HepG2 (cell line): ENCODE data around the gene C20orf96. TPM values are rescaled to one million over a fixed set of nuclear protein-coding genes. Genes with fewer than 3 reads are reported as not detected.

ENCODE experiments used
- CEBPZ ChIP-seq: IDR thresholded peaks from 2 replicates; pipeline ENCODE4 v1.6.1; 2012; ENCODE audit warnings: low read length, improper control_type of control experiment
- DZIP1 ChIP-seq: sonication (generic); formaldehyde crosslinking; IDR thresholded peaks from 2 replicates; pipeline ENCODE4 v1.5.0; 2020; ENCODE audit warnings: mild to moderate bottlenecking, missing genetic modification reagents
- KIAA2018 ChIP-seq: sonication (generic); formaldehyde crosslinking; IDR thresholded peaks from 2 replicates; pipeline ENCODE4 v1.5.0; 2020; ENCODE audit warnings: mild to moderate bottlenecking, missing genetic modification reagents, borderline replicate concordance
- SOX5 ChIP-seq: IDR thresholded peaks from 2 replicates; pipeline ENCODE4 v1.6.1; 2016; ENCODE audit warnings: borderline replicate concordance
- ZFX ChIP-seq: sonication (generic); formaldehyde crosslinking; IDR thresholded peaks from 2 replicates; pipeline ENCODE4 v1.4.0; 2020; ENCODE audit warnings: mild to moderate bottlenecking, low read depth, missing genetic modification reagents, moderate library complexity
- ZMYM2 ChIP-seq: sonication (generic); formaldehyde crosslinking; IDR thresholded peaks from 2 replicates; pipeline ENCODE4 v1.8.0; 2022; ENCODE audit warnings: mild to moderate bottlenecking, missing genetic modification reagents
- ZNF235 ChIP-seq: sonication (generic); formaldehyde crosslinking; IDR thresholded peaks from 2 replicates; pipeline ENCODE4 v1.8.1; 2023; ENCODE audit warnings: mild to moderate bottlenecking, missing genetic modification reagents, borderline replicate concordance
- ZNF280D ChIP-seq: sonication (generic); formaldehyde crosslinking; IDR thresholded peaks from 2 replicates; pipeline ENCODE4 v1.5.1; 2020; ENCODE audit warnings: mild to moderate bottlenecking, missing genetic modification reagents
- ZNF75D ChIP-seq: sonication (generic); formaldehyde crosslinking; IDR thresholded peaks from 2 replicates; pipeline ENCODE4 v1.8.1; 2023; ENCODE audit warnings: missing genetic modification reagents, mild to moderate bottlenecking, borderline replicate concordance
- polyA plus RNA-seq, 8 experiments: library from polyadenylated mRNA; depleted of rRNA in 3 of 8; stranded (reverse) in 7 of 8; unstranded in 1 of 8; fragments of >200 nt; fragmentation: Illumina TruSeq in 4 of 8; extraction: Trizol in 4 of 8; gene quantifications; 2 replicates each; pipeline versions ENCODE4 v1.2.1 to v1.2.3, GENCODE V29; 2011 to 2016; ENCODE audit warnings: low read depth in 4 of 8, missing spikeins in 1 of 8, mixed read lengths in 1 of 8; ENCODE audit not compliant: insufficient read depth in 1 of 8
- total RNA-seq, 5 experiments: library from RNA; depleted of rRNA; stranded (reverse); fragments of >200 nt; fragmentation: Illumina TruSeq; extraction: Trizol; gene quantifications; 2 replicates each; pipeline ENCODE4 v1.2.3, GENCODE V29; 2016; ENCODE audit warnings: low read depth in 1 of 5

C20orf96 gene
- total and polyA plus RNA-seq, 2 of the 13 experiments (the other 11 are each of a cell fraction or from before 2014, with no cell fraction given), result 3.8 to 20.6 TPM

- TF ChIP-seq DZIP1 (CRISPR knock-in tag) (peak; percentile 97), ZFX (CRISPR knock-in tag) (peak; percentile 95), CEBPZ (no peak), ZMYM2 (CRISPR knock-in tag) (peak; percentile 77), SOX5 (peak; percentile 86), KIAA2018 (CRISPR knock-in tag) (peak; percentile 92; the same call in 1 of the 2 replicates), ZNF280D (CRISPR knock-in tag) (peak; percentile 80; the same call in 1 of the 2 replicates), ZNF235 (CRISPR knock-in tag) (peak; percentile 42; the same call in 1 of the 2 replicates), ZNF75D (CRISPR knock-in tag) (no peak)
Observed at GRCh38 chr20:324177-325044, 33.9 kb upstream of the C20orf96 start (continued).
